IPS-11a (cell line): Measurements from ENCODE around the gene CD248.
"Not testable (repeated sequence)": the region's sequence is repeated elsewhere in the genome, so short reads cannot be mapped to it uniquely, and the experiment has no call there.

Experiments
- H3K4me3 ChIP-seq: one replicate; pipeline ENCODE4 v1.5.1; 2013; ENCODE audit warnings: low read depth, low read length, control low read depth

Gene CD248

DNA sequence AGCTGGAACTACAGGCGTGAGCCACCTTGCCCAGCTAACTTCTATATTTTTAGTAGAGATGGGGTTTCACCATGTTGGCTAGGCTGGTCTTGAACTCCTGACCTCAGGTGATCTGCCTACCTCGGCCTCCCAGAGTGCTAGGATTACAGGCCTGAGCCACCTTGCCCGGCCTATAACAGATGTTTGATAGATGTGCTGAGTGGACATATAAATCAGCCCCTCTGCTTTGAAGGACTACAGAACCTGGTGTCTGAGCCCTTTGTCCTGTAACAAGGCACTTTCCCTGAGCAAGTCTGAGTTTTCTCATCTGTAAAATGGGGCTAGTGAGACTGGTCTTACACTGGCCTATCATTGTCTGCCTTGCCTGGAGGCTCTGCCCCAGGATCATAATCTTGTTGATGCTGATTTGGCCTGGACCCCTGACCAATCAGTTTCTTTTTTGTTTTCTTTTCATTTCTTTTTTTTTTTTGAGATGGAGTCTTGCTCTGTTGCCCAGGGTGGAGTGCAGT is 12.4 kb upstream of the CD248 start:
- H3K4me3 ChIP-seq, result no peak overlapping the region

- H3K4me3 ChIP-seq, result no peak overlapping the region
These were observed 11.7 kb upstream of the CD248 start for GRCh38 chr11:66328302-66329144.

DNA sequence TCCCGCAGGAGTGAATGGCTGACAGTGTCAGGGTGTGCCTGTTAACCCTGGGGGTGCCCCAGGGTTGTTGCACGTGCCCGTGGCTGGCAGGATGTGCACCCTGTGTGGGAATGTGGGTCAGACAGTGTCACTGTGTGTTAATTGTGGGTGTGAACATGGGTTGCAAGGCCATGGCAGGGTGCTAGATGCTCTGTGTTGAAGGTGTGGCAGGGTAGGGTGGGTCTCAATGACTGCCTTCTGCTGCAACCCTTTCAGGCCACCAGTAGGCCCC is 11.1 kb upstream of the CD248 start:
- H3K4me3 ChIP-seq, result no peak overlapping the region

DNA sequence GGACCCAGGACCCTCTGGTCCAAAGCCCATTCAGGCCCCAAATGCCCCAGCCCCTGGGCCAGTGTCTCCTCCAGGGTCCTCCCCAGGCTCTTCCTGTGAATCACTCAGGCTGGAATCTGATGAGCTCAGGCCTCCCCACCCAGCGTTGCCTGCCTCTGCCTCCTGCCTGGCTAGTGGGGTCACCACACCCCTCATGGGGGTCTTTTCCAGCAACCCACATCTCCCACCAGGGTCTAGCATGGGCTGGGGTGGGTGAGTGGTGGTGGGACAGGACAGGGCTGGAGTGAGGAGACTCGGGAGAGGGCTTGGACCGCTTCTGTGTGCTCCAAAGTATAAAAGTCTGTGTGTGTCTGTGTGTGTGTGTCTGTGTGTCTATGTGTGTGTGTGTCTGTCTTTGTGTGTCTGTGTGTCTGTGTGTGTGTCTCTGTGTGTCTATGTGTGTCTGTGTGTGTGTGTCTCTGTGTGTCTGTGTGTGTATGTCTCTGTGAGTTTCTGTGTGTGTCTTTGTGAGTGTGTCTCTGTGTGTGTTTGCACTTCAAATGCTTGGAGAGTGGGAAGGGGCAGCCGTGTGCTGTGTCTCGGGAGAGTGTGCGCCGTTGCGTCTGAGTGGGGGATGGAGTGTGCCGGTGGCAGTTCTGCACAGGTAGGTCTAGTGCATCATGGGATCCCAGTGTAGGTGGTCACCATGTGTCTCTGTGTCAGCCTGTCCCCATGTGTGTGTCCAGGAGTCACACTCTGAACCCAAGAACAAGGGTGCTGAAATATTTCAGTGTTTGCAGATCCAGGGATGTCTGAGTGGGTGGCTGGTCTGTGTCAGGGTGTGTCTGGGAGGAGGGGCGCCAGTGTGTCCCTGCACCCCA is 10.6 kb upstream of the CD248 start:
- no peak overlapping the region for H3K4me3 ChIP-seq

DNA sequence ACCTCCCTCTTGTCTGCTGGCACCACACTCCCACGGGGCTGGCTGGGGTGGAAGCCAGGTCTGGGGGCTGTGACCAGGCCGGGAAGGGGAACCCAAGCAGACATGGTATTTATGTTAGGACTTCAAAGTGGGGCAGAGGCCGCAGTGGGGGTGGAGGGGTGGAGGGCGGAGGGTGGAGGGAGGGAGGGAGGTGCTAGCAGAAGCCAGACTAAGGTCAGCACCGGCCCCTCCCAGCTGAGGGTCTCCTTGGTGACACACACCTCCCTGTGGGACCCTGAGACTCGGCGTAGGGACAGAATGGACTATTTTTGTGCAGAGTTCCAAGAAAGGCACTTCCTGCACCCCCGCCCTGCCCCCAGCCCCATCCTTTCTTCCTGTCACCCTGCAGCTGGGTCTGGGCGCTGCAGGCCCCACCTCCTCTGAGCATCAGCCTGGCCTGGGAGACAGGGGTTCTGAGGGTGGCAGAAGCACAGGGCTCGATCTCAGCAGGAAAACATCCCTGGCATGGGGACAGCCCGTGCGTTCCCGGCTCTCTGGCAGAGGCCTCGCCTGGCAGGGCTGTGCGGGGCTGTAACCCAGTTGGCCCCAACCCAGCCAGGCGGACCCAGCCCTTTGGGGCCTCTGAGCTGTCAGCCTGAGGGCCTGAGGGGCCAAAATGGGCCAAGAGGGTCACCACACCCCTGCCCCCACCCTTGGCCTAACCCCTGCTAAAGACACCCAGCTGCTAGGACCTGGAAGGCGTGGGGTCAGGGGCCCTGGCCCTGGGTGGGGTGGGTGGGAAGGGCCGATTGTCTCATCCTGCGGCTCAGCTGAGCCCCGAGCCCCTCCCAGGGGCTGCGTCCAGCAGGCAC is 9.6 kb upstream of the CD248 start:
- H3K4me3 ChIP-seq, result no peak overlapping the region

- no peak overlapping the region for H3K4me3 ChIP-seq
These were observed 8.4 kb upstream of the CD248 start for GRCh38 chr11:66325263-66325671.

GRCh38 chr11:66324664-66325063 is 7.8 kb upstream of the CD248 start:
- H3K4me3 ChIP-seq, result no peak overlapping the region

GRCh38 chr11:66323684-66324083 is 6.8 kb upstream of the CD248 start:
- no peak overlapping the region for H3K4me3 ChIP-seq

GRCh38 chr11:66322732-66323427 is 6.0 kb upstream of the CD248 start:
- H3K4me3 ChIP-seq, result no peak overlapping the region

GRCh38 chr11:66321606-66322005 is 4.8 kb upstream of the CD248 start:
- no peak overlapping the region for H3K4me3 ChIP-seq

GRCh38 chr11:66320748-66321147 is 3.9 kb upstream of the CD248 start:
- not testable (repeated sequence) for H3K4me3 ChIP-seq

- H3K4me3 ChIP-seq, result not testable (repeated sequence)
These were observed 3.4 kb upstream of the CD248 start for GRCh38 chr11:66320289-66320688.

GRCh38 chr11:66318600-66318970 is 1.7 kb upstream of the CD248 start:
- H3K4me3 ChIP-seq, result no peak overlapping the region

- H3K4me3 ChIP-seq, result no peak overlapping the region
These were observed 1.1 kb upstream of the CD248 start for GRCh38 chr11:66317723-66318599.

DNA sequence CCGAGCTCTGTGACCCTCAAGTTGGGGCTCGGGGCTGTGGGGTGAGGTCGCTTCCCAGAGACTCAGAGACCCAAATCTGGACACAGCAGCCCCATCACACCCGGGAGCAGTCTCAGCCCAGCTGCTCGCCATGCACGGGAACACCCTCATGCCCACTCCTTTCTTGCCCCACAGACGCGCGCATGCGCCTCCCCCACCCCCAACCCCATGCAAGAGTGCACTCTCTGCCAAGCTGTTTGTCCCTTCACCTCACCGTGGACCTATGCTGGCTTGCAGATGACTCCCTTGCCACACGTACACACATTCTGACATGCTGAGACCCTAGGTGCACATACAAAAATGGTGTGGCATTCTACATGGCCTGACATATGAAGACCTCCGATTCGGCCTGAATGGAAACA is 478 bp upstream of the CD248 start:
- no peak overlapping the region for H3K4me3 ChIP-seq

DNA sequence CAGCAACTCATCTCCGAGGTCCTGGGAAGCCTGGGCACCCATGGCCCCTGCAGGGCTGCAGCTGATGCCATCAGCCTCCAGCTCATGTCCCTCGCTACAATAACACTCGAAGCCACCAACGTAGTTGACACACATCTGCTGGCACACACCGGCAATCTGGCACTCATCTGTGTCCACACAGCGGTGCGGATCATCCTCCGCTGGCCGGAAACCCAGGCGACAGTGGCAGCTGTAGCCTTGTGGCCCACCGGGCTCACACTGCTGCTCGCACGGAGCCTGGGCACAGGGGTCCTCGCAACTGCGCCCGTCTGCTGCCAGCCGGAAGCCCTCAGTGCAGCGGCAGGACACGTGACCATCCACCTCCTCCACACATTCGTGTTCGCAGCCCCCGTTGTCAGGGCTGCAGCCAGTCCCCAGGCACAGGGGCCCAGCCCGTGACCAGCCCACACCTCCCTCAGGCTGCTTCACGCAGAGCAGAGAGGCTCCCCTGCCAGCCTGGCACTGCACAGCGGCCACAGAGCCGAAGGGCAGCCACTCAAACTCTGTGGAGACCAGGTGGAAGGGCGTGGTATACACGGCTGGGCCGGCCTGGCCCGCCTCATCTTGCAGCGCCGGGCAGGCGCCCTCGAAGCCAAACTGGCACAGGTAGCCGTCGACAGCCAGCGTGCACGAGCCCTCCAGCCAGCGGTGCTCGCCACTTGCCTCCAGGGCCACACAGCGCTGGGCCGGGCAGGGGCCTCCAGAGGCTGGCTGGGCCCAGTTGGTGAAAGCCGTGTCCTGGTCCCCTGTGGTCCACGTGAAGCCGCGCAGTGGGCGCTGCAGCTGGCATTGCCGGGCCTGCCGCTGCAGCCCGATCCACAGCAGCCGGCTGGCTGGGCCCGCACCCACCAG is 678 bp downstream of the CD248 start:
- no peak overlapping the region for H3K4me3 ChIP-seq

- no peak overlapping the region for H3K4me3 ChIP-seq
These were observed 1.4 kb downstream of the CD248 start for GRCh38 chr11:66315498-66315885.

GRCh38 chr11:66314561-66315497 is 2.0 kb downstream of the CD248 start:
- H3K4me3 ChIP-seq, result no peak overlapping the region
